NCI-H524 treated with DMSO at 0.1 percent for 48 hours (cell line): ENCODE results near the gene OR1S2.
"Not testable (repeated sequence)": the region's sequence is repeated elsewhere in the genome, so short reads cannot be mapped to it uniquely, and the experiment has no call there.

Experiments
- DNase-seq: peaks from one replicate; lab custom pipeline; 2025; lab: John Stamatoyannopoulos, UW

OR1S2 gene

GRCh38 chr11:58204042-58204441, at the start of gene OR1S2:
TSS of gene OR1S2 (minus strand) at chr11:58204142. CDS start at chr11:58204142, 0 bp downstream.
- no peak for DNase-seq

- DNase-seq: no peak
Measured at GRCh38 chr11:58243954-58244353, 40.0 kb upstream of the OR1S2 start.

GRCh38 chr11:58227956-58228615, 24.1 kb upstream of the OR1S2 start:
- DNase-seq: no peak

GRCh38 chr11:58222721-58223120, 18.8 kb upstream of the OR1S2 start:
- DNase-seq: no peak

- DNase-seq: no peak
Measured at GRCh38 chr11:58216476-58216875, 12.5 kb upstream of the OR1S2 start.

GRCh38 chr11:58212420-58212819, 8.5 kb upstream of the OR1S2 start, which contains the start of gene OR1S1:
TSS of gene OR1S1 (plus strand) at chr11:58212720.
- not testable (repeated sequence) for DNase-seq

- DNase-seq: no peak
Measured at GRCh38 chr11:58199271-58199670, 4.7 kb downstream of the OR1S2 start.

- DNase-seq: no peak
Measured at GRCh38 chr11:58195939-58196338, 8.0 kb downstream of the OR1S2 start.

GRCh38 chr11:58193391-58193790, 10.6 kb downstream of the OR1S2 start:
- no peak for DNase-seq

GRCh38 chr11:58192229-58192628, 11.7 kb downstream of the OR1S2 start:
- no peak for DNase-seq

- DNase-seq: no peak
Measured at GRCh38 chr11:58188770-58189169, 15.2 kb downstream of the OR1S2 start, which contains the start of gene OR9Q2. TSS of gene OR9Q2 (plus strand) at chr11:58189070. CDS start at chr11:58190491, 1,421 bp downstream.

GRCh38 chr11:58186938-58187337, 17.0 kb downstream of the OR1S2 start:
- DNase-seq: no peak

- no peak for DNase-seq
Measured at GRCh38 chr11:58179648-58180047, 24.3 kb downstream of the OR1S2 start.

- DNase-seq: no peak
Measured at GRCh38 chr11:58178444-58178843, 25.5 kb downstream of the OR1S2 start.

GRCh38 chr11:58177409-58178054, 26.4 kb downstream of the OR1S2 start:
- no peak for DNase-seq

- no peak for DNase-seq
Measured at GRCh38 chr11:58165504-58166106, 38.3 kb downstream of the OR1S2 start.

- no peak for DNase-seq
Measured at GRCh38 chr11:58164990-58165389, 39.0 kb downstream of the OR1S2 start.

GRCh38 chr11:58164389-58164788, 39.6 kb downstream of the OR1S2 start:
- DNase-seq: no peak
